CD4-positive, alpha-beta T cell (primary cell): ENCODE measurements around the gene BCL2L11. TPM values are rescaled to one million over a fixed set of nuclear protein-coding genes. Genes with fewer than 3 reads are reported as not detected.

Experiments
- ATAC-seq: fragments of 200-7000 bp; cut with Tn5 transposase; one replicate; pipeline ENCODE4 v1.10.0; 2022; ENCODE audit warnings: mild to moderate bottlenecking; ENCODE audit not compliant: poor library complexity
- CTCF ChIA-PET: fragments of 350-600 bp; sonication (Branson Sonifier 250); formaldehyde crosslinking; loops from one replicate; lab custom pipeline; 2021; ENCODE audit warnings: antibody characterized with exemption, inconsistent platforms; lab: Charles Lee
- POLR2A ChIA-PET: fragments of 350-600 bp; sonication (Branson Sonifier 250); formaldehyde crosslinking; loops from one replicate; lab custom pipeline; 2021; ENCODE audit warnings: antibody characterized with exemption, inconsistent platforms; lab: Charles Lee
- DNase-seq, 14 experiments: peaks; one replicate each; pipeline ENCODE4 v3.0.0-alpha.2; 2013 to 2020; ENCODE audit warnings: mixed read lengths in 2 of 14
- H3K27ac ChIP-seq, 2 donors: one replicate each; pipeline versions ENCODE4 v1.5.1 to v1.7.0; 2013; ENCODE audit warnings: low read length in 2 of 2, low read depth in 1 of 2, mild to moderate bottlenecking in 1 of 2
- H3K27me3 ChIP-seq, 2 experiments: 1 replicate in 1 of 2; 2 replicates in 1 of 2; pipeline versions ENCODE4 v1.6.1 to v1.7.0; 2013; ENCODE audit warnings: low read length in 2 of 2, control low read depth in 1 of 2, mild to moderate bottlenecking in 1 of 2, moderate library complexity in 1 of 2; ENCODE audit not compliant: insufficient read depth in 2 of 2, control insufficient read depth in 1 of 2
- H3K36me3 ChIP-seq: one replicate; pipeline ENCODE4 v1.6.1; 2013; ENCODE audit warnings: low read length, control low read depth; ENCODE audit not compliant: insufficient read depth
- H3K4me1 ChIP-seq: one replicate; pipeline ENCODE4 v1.6.1; 2013; ENCODE audit warnings: low read length, control low read depth; ENCODE audit not compliant: insufficient read depth
- H3K4me3 ChIP-seq: one replicate; pipeline ENCODE4 v1.5.1; 2013; ENCODE audit warnings: mild to moderate bottlenecking, low read length, moderate library complexity
- H3K9me3 ChIP-seq, 2 experiments: 1 replicate in 1 of 2; 2 replicates in 1 of 2; pipeline versions ENCODE4 v1.6.1 to v1.7.0; 2013; ENCODE audit warnings: low read length in 2 of 2, mild to moderate bottlenecking in 2 of 2, control low read depth in 1 of 2, moderate library complexity in 1 of 2; ENCODE audit not compliant: control insufficient read depth in 1 of 2, insufficient read depth in 1 of 2
- H3K27ac Mint-ChIP-seq: one replicate; pipeline ENCODE4 v1.8.0; 2020; ENCODE audit warnings: mixed read lengths
- H3K27me3 Mint-ChIP-seq: one replicate; pipeline ENCODE4 v1.8.0; 2021; ENCODE audit warnings: mixed read lengths
- H3K36me3 Mint-ChIP-seq: one replicate; pipeline ENCODE4 v1.8.0; 2021; ENCODE audit warnings: low read depth, mixed read lengths
- H3K4me1 Mint-ChIP-seq: one replicate; pipeline ENCODE4 v1.8.0; 2021; ENCODE audit warnings: low read depth, mixed read lengths
- H3K4me3 Mint-ChIP-seq: one replicate; pipeline ENCODE4 v1.8.0; 2020; ENCODE audit warnings: mild to moderate bottlenecking, mixed read lengths
- H3K9me3 Mint-ChIP-seq: one replicate; pipeline ENCODE4 v1.8.0; 2020; ENCODE audit warnings: mixed read lengths
- CTCF ChIP-seq: fragments of 200-600 bp; IDR thresholded peaks from one replicate; pipeline ENCODE4 v1.8.0; 2022; ENCODE audit warnings: antibody characterized with exemption, mild to moderate bottlenecking
- intact Hi-C, 2 experiments: fragments of 100-400 bp; cut with DNase I in 1 of 2; cut with micrococcal nuclease in 1 of 2; formaldehyde crosslinking; loops; one replicate each; pipeline versions ENCODE4 v1.15.1 to v1.9.0; 2023 to 2025; cut with DNase I, micrococcal nuclease
- total RNA-seq, 174 experiments: library from RNA in 2 of 174; stranded (reverse) in 2 of 174; gene quantifications; one replicate each; pipeline ENCODE4 v1.2.3 and lab custom pipeline; 2021 to 2026

The BCL2L11 gene
- total RNA-seq, 2 experiments from 2014 or later, result 48.6 to 50.1 TPM

GRCh38 chr2:111091811-111092211 lies 28.9 kb upstream of the BCL2L11 start:
- DNase-seq (no peak), ATAC-seq (no peak)
- Mint-ChIP-seq H3K27me3 (peaks cover 4% of the 10 kb centered on the region), H3K27ac (no peak overlapping the region), H3K36me3 (no peaks in the 10 kb centered on the region), H3K9me3 (no peaks in the 10 kb centered on the region), H3K4me3 (no peak overlapping the region), H3K4me1 (no peaks in the 10 kb centered on the region)
- Histone ChIP-seq H3K4me1 (no peaks in the 10 kb centered on the region), H3K27me3 (no peaks in the 10 kb centered on the region), H3K27ac (no peak overlapping the region), H3K9me3 (no peaks in the 10 kb centered on the region), H3K4me3 (no peak overlapping the region), H3K36me3 (no peaks in the 10 kb centered on the region)
- intact Hi-C loops, result no loop called here
- POLR2A ChIA-PET, result no interaction called here
- CTCF ChIA-PET, result no interaction called here
- no peak for TF ChIP-seq CTCF

GRCh38 chr2:111094691-111095090 lies 26.0 kb upstream of the BCL2L11 start:
- no peaks in the 10 kb centered on the region for H3K27me3 ChIP-seq
- Mint-ChIP-seq H3K4me1 (no peaks in the 10 kb centered on the region), H3K9me3 (no peaks in the 10 kb centered on the region), H3K27ac (no peak overlapping the region), H3K27me3 (peaks cover 4% of the 10 kb centered on the region), H3K4me3 (no peak overlapping the region), H3K36me3 (no peaks in the 10 kb centered on the region)
- no peak for ATAC-seq
- no peak for TF ChIP-seq CTCF
- ChIA-PET CTCF (no interaction called here), POLR2A (no interaction called here)
- no peaks in the 10 kb centered on the region for H3K36me3 ChIP-seq
- H3K27ac ChIP-seq, result no peak overlapping the region
- intact Hi-C loops, result no loop called here
- no peaks in the 10 kb centered on the region for H3K9me3 ChIP-seq
- DNase-seq, result no peak
- H3K4me3 ChIP-seq, result no peak overlapping the region
- no peaks in the 10 kb centered on the region for H3K4me1 ChIP-seq

GRCh38 chr2:111095434-111095833 lies 25.3 kb upstream of the BCL2L11 start:
- H3K4me3 ChIP-seq, result no peak overlapping the region
- CTCF ChIA-PET, result no interaction called here

More at GRCh38 chr2:111095434-111095833, 25.3 kb upstream of the BCL2L11 start:
- intact Hi-C loops, result no loop called here
- Mint-ChIP-seq H3K27me3 (no peaks in the 10 kb centered on the region), H3K9me3 (no peaks in the 10 kb centered on the region), H3K4me3 (no peak overlapping the region), H3K27ac (no peak overlapping the region), H3K36me3 (no peaks in the 10 kb centered on the region), H3K4me1 (no peaks in the 10 kb centered on the region)
- DNase-seq (no peak), ATAC-seq (no peak)
- no peaks in the 10 kb centered on the region for H3K27me3 ChIP-seq
- no peak overlapping the region for H3K27ac ChIP-seq
- no peaks in the 10 kb centered on the region for H3K9me3 ChIP-seq
- peaks cover 3% of the 10 kb centered on the region for H3K4me1 ChIP-seq
- no peak for TF ChIP-seq CTCF
- POLR2A ChIA-PET, result no interaction called here
- H3K36me3 ChIP-seq, result no peaks in the 10 kb centered on the region
